PFSK-1 (cell line): Measurements from ENCODE around the gene GSG1L.

ENCODE experiments used
- POLR2AphosphoS5 ChIP-seq: IDR thresholded peaks from 2 replicates; pipeline ENCODE4 v1.6.1; 2012; ENCODE audit warnings: low read depth, mild to moderate bottlenecking, control low read depth, low read length, moderate library complexity
- REST ChIP-seq, 2 experiments: IDR thresholded peaks; 2 replicates each; pipeline versions ENCODE4 v1.6.1 to v1.8.0; 2011 to 2012; ENCODE audit warnings: low read depth in 2 of 2, low read length in 2 of 2, control low read depth in 1 of 2, inconsistent platforms in 1 of 2, mild to moderate bottlenecking in 1 of 2, moderate library complexity in 1 of 2; ENCODE audit not compliant: insufficient read depth in 1 of 2
- SIN3A ChIP-seq: IDR thresholded peaks from 2 replicates; pipeline ENCODE4 v1.6.1; 2012; ENCODE audit warnings: mild to moderate bottlenecking, low read length, moderate library complexity, borderline replicate concordance; ENCODE audit not compliant: insufficient read depth

GRCh38 chr16:28035866-28036393 lies 27.6 kb downstream of the GSG1L start:
- TF ChIP-seq SIN3A (no peak), REST (IDR thresholded peaks at IDR 0.05; ENCODE audit: insufficient read depth in 1 of 2, low read depth in 2 of 2, low read length in 2 of 2) (no peak), POLR2AphosphoS5 (no peak)
